Mucosa of descending colon (tissue), 3 donors: Measurements from ENCODE around the gene MFAP1. TPM values are rescaled to one million over a fixed set of nuclear protein-coding genes. Genes with fewer than 3 reads are reported as not detected.
"Not testable (repeated sequence)": the region's sequence is repeated elsewhere in the genome, so short reads cannot be mapped to it uniquely, and the experiment has no call there.

ENCODE experiments used
- ATAC-seq: fragments of 200-7000 bp; cut with Tn5 transposase; one replicate; pipeline ENCODE4 v1.9.1; 2020; ENCODE audit warnings: mild to moderate bottlenecking, moderate library complexity
- DNase-seq, 3 donors: peaks; one replicate each; pipeline ENCODE4 v3.0.0-alpha.2; 2020
- H3K36me3 ChIP-seq: fragments of 200-600 bp; one replicate; pipeline ENCODE4 v1.8.0; 2021; ENCODE audit warnings: low read depth, mild to moderate bottlenecking
- H3K4me1 ChIP-seq: fragments of 200-600 bp; one replicate; pipeline ENCODE4 v1.8.0; 2021; ENCODE audit warnings: low read depth, mild to moderate bottlenecking
- H3K4me3 ChIP-seq: fragments of 200-600 bp; one replicate; pipeline ENCODE4 v1.8.0; 2021; ENCODE audit warnings: mild to moderate bottlenecking
- H3K9me3 ChIP-seq: fragments of 200-600 bp; one replicate; pipeline ENCODE4 v1.8.0; 2021; ENCODE audit warnings: mild to moderate bottlenecking
- intact Hi-C, 2 donors: fragments of 100-400 bp; cut with DNase I in 1 of 2; cut with micrococcal nuclease in 1 of 2; formaldehyde crosslinking; loops; one replicate each; pipeline versions ENCODE4 v1.11.0 to v1.11.1; 2022; cut with DNase I, micrococcal nuclease
- total RNA-seq, 3 donors: library from RNA; stranded (reverse); fragmentation: NEBNext Ultra II Directional in 2 of 3; extraction: Animal tissue kit (Norgen Biotek cat#: 25700) in 2 of 3; gene quantifications; one replicate each; pipeline versions ENCODE4 v1.2.1 to v1.2.4, GENCODE V29; 2021 to 2023
- TF ChIP-seq, protein P1 (sequence below): fragments of 200-600 bp; IDR thresholded peaks from one replicate; pipeline ENCODE4 v1.8.0; 2022; ENCODE audit warnings: antibody characterized with exemption, mild to moderate bottlenecking
- donor health status: DM: no; HTN: no; CAD: no; lungs with moderate emphysema.
- donor health status: DM: no; HTN: no; CAD: no.
- donor health status: DM: no; HTN: yes; CAD: no.

The MFAP1 gene
- total RNA-seq, 3 donors from 2014 or later: 19.9 to 22.6 (median 20.9) TPM

DNA sequence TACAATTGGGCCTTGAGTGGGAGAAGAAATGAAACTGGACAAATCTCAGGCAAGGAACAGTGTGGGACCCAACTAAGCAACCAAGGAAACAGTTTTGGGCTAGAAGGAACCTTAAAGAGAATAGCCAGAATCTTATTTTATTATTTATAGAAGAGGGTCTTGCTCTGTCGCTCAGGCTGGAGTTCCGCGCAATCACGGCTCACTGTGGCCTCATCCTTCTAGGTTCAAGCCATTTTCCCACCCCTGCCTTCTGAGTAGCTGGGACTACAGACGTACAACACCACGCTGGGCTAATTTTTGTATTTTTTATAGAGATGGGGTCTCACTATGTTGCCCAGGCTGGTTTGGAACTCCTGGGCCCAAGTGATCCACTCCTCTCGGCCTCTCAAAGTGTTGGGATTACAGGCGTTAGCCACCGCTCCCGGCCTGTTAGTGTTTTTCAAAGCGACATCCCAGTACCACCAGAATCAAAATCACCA, 1.6 kb upstream of the MFAP1 start:
- ATAC-seq (no peak), DNase-seq (no peak)
- intact Hi-C loops: no loop called here
- H3K4me1 ChIP-seq: peaks cover 32% of the 10 kb centered on the region
- H3K4me3 ChIP-seq: no peak overlapping the region
- H3K9me3 ChIP-seq: no peaks in the 10 kb centered on the region
- TF ChIP-seq, protein P1, sequence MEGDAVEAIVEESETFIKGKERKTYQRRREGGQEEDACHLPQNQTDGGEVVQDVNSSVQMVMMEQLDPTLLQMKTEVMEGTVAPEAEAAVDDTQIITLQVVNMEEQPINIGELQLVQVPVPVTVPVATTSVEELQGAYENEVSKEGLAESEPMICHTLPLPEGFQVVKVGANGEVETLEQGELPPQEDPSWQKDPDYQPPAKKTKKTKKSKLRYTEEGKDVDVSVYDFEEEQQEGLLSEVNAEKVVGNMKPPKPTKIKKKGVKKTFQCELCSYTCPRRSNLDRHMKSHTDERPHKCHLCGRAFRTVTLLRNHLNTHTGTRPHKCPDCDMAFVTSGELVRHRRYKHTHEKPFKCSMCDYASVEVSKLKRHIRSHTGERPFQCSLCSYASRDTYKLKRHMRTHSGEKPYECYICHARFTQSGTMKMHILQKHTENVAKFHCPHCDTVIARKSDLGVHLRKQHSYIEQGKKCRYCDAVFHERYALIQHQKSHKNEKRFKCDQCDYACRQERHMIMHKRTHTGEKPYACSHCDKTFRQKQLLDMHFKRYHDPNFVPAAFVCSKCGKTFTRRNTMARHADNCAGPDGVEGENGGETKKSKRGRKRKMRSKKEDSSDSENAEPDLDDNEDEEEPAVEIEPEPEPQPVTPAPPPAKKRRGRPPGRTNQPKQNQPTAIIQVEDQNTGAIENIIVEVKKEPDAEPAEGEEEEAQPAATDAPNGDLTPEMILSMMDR: no peak
- H3K36me3 ChIP-seq: no peaks in the 10 kb centered on the region

DNA sequence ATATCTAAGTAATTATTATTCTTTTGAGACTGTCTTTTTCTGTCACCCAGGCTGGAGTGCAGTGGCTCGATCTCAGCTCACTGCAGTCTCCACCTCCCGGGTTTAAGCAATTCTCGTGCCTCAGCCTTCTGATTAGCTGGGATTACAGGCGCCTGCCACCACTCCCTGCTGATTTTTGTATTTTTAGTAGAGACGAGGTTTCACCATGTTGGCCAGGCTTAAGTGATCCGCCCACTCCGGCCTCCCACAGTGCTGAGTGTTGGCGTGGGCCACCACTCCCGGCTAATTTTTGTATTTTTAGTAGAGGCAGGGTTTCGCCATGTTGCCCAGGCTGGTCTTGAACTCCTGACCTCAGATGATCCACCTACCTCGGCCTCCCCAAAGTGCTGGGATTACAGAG, 815 bp upstream of the MFAP1 start:
- H3K4me3 ChIP-seq, DNase-seq, H3K36me3 ChIP-seq, intact Hi-C loops, ATAC-seq, H3K9me3 ChIP-seq: not testable (repeated sequence)
- H3K4me1 ChIP-seq: peaks cover 32% of the 10 kb centered on the region

DNA sequence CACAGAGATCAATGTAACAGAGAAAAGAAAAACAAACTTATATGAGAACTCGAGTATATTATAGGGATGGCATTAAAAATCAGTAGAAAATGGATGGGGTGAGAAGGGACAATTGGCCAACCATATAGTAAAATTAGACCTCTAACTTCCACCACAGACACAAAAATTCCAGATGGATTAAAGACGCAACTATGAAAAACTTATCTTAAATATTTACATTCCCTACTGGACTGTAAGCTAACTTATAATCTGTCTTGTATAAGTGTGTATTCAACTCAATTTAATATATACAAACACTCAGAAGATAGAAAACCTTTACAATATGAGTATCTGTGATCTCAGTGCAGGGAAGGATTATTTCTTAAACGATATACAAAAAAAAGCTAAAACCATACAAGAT, 3.0 kb downstream of the MFAP1 start:
- intact Hi-C loops: no loop called here
- H3K4me3 ChIP-seq: no peak overlapping the region
- ATAC-seq (no peak), DNase-seq (no peak)
- TF ChIP-seq, protein P1: no peak
- H3K4me1 ChIP-seq: peaks cover 31% of the 10 kb centered on the region
- no peaks in the 10 kb centered on the region for H3K9me3 ChIP-seq
- no peaks in the 10 kb centered on the region for H3K36me3 ChIP-seq

DNA sequence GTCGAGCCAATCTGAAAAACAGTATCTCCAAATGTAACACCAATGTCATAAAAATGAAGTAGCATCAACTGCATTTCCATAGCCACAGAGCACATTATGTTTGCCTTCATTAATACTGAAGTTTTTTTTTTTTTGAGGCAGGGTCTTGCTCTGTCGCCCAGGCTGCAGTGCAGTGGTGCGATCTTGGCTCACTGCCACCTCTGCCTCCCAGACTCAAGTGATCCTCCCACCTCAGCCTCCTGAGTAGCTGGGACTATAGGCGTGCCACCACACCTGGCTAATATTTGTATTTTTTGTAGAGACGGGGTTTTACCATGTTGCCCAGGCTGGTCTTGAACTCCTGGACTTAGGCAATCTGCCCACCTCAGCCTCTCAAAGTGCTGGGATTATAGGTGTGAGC, 9.4 kb downstream of the MFAP1 start:
- H3K4me1 ChIP-seq, DNase-seq, H3K4me3 ChIP-seq, H3K9me3 ChIP-seq, intact Hi-C loops, ATAC-seq: not testable (repeated sequence)
- peaks cover 15% of the 10 kb centered on the region for H3K36me3 ChIP-seq

DNA sequence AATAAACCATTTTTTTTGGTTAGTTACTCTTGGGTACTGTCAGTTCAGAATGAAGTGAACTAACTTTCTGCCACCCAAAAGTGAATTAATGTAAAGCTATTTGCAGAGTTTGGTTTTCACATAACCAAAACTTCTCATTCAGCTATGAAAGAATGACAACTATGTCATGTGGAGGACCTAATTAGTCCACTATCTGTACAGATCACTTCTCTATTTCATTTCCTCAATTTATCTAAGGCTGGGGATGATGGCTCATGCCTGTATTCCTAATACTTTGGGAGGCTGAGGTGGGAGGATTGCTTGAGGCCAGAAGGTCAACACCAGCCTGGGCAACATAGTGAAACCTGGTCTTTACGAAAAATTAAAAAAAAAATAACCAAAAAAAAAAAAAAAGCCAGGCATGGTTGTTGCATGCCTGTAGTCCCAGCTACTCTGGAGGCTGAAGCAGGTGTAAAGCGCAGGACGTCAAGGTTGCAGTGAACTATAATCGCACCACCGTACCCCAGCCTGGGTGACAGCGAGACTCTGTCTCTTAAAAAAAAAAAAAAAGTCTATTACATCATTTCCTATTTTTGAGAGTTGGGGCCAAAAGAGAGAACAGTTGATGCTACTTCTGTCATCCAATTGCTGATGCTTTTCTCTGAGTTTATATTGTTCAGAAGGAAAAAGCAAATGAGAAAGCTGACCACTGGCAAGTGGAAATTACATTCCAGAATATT, 15.4 kb downstream of the MFAP1 start:
- DNase-seq (no peak), ATAC-seq (peak; percentile 42)
- intact Hi-C loops: no loop called here
- H3K4me1 ChIP-seq: no peaks in the 10 kb centered on the region
- H3K9me3 ChIP-seq: no peaks in the 10 kb centered on the region
- peaks cover 20% of the 10 kb centered on the region for H3K36me3 ChIP-seq
- TF ChIP-seq, protein P1: no peak
- H3K4me3 ChIP-seq: no peak overlapping the region

DNA sequence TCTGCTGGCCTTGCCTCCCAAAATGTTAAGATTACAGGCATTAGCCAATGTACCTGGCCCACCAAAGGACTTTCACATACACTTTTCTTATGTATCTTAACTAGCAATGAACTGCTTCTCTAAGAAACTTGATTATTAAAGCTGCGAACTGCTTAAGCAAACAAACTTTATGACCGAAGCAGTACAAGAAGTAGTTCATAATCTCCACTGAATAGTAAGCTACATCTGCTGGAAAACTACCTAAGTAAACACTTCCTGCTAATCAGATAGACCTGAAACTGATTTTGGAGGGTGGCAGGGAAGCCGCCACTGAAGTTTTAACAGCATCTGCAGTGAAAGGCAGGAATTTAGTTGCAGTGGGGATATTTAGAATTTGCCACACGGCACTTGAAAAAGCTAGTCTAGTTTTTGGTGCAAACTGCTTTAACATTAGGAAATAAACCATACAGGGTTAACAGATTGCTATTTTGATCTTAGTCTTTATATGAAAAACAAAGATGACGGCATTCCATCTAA, 16.0 kb downstream of the MFAP1 start:
- peaks cover 20% of the 10 kb centered on the region for H3K36me3 ChIP-seq
- H3K9me3 ChIP-seq: no peaks in the 10 kb centered on the region
- intact Hi-C loops: no loop called here
- no peaks in the 10 kb centered on the region for H3K4me1 ChIP-seq
- no peak overlapping the region for H3K4me3 ChIP-seq
- ATAC-seq: peak; percentile 19
- TF ChIP-seq, protein P1: no peak
- DNase-seq: no peak

DNA sequence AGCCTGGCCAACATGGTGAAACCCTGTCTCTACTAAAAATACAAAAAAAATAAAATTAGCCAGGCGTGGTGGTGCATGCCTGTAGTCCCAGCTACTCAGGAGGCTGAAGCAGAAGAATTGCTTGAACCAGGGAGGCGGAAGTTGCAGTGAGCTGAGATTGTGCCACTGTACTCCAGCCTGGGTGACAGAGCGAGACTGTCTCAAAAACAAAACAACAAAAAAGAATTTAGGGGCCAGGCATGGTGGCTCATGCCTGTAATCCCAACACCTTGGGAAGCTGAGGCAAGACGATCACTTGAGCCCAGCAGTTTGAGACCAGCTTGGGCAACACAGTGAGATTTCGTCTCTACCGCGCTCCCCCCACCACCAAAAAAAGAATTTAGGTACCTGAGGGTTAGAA, 21.8 kb downstream of the MFAP1 start:
- H3K9me3 ChIP-seq, DNase-seq, H3K4me3 ChIP-seq, intact Hi-C loops, H3K36me3 ChIP-seq, ATAC-seq: not testable (repeated sequence)
- H3K4me1 ChIP-seq: peaks cover 28% of the 10 kb centered on the region
